Panc1 (cell line): ENCODE data around the gene PPP2R1B.

ENCODE experiments used
- CTCF ChIP-seq: fragments of 450-650 bp; IDR thresholded peaks from 2 replicates; pipeline ENCODE4 v1.5.1; 2017; ENCODE audit warnings: mild to moderate bottlenecking
- POLR2AphosphoS5 ChIP-seq: IDR thresholded peaks from 2 replicates; pipeline ENCODE4 v1.6.1; 2012; ENCODE audit warnings: mild to moderate bottlenecking, low read depth, low read length, moderate library complexity
- SIN3A ChIP-seq: IDR thresholded peaks from 2 replicates; pipeline ENCODE4 v1.6.1; 2012; ENCODE audit warnings: low read depth, mild to moderate bottlenecking, low read length, moderate library complexity, borderline replicate concordance; ENCODE audit not compliant: insufficient read depth
- TCF7L2 ChIP-seq: IDR thresholded peaks from 2 replicates; pipeline ENCODE4 v1.6.1; 2011; ENCODE audit warnings: mild to moderate bottlenecking, low read depth, low read length, inconsistent platforms
- TF ChIP-seq, protein P1 (sequence below), 2 experiments: IDR thresholded peaks; 2 replicates each; pipeline ENCODE4 v1.6.1; 2011 to 2012; ENCODE audit warnings: low read depth in 2 of 2, control low read depth in 1 of 2, low read length in 1 of 2, mild to moderate bottlenecking in 1 of 2, moderate library complexity in 1 of 2; ENCODE audit not compliant: insufficient read depth in 1 of 2

GRCh38 chr11:111759778-111760407 is 6.3 kb downstream of the PPP2R1B start:
- TF ChIP-seq CTCF (no peak), POLR2AphosphoS5 (no peak), SIN3A (no peak), TCF7L2 (no peak)
- TF ChIP-seq, protein P1, sequence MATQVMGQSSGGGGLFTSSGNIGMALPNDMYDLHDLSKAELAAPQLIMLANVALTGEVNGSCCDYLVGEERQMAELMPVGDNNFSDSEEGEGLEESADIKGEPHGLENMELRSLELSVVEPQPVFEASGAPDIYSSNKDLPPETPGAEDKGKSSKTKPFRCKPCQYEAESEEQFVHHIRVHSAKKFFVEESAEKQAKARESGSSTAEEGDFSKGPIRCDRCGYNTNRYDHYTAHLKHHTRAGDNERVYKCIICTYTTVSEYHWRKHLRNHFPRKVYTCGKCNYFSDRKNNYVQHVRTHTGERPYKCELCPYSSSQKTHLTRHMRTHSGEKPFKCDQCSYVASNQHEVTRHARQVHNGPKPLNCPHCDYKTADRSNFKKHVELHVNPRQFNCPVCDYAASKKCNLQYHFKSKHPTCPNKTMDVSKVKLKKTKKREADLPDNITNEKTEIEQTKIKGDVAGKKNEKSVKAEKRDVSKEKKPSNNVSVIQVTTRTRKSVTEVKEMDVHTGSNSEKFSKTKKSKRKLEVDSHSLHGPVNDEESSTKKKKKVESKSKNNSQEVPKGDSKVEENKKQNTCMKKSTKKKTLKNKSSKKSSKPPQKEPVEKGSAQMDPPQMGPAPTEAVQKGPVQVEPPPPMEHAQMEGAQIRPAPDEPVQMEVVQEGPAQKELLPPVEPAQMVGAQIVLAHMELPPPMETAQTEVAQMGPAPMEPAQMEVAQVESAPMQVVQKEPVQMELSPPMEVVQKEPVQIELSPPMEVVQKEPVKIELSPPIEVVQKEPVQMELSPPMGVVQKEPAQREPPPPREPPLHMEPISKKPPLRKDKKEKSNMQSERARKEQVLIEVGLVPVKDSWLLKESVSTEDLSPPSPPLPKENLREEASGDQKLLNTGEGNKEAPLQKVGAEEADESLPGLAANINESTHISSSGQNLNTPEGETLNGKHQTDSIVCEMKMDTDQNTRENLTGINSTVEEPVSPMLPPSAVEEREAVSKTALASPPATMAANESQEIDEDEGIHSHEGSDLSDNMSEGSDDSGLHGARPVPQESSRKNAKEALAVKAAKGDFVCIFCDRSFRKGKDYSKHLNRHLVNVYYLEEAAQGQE (IDR thresholded peaks at IDR 0.05; ENCODE audit: insufficient read depth in 1 of 2, low read depth in 2 of 2, low read length in 1 of 2): no peak
